GM19239 (cell line): ENCODE data around the gene ZNF26.
"Not testable (repeated sequence)": the region's sequence is repeated elsewhere in the genome, so short reads cannot be mapped to it uniquely, and the experiment has no call there.

Experiments used
- DNase-seq: peaks from one replicate; pipeline ENCODE4 v3.0.0; 2011; ENCODE audit warnings: low spot score; ENCODE audit not compliant: insufficient read length
- FAIRE-seq: peaks from 2 replicates; lab custom pipeline; 2011; peaks lifted over from hg19 to GRCh38; lab: Jason Lieb, UNC

ZNF26 gene, protein sequence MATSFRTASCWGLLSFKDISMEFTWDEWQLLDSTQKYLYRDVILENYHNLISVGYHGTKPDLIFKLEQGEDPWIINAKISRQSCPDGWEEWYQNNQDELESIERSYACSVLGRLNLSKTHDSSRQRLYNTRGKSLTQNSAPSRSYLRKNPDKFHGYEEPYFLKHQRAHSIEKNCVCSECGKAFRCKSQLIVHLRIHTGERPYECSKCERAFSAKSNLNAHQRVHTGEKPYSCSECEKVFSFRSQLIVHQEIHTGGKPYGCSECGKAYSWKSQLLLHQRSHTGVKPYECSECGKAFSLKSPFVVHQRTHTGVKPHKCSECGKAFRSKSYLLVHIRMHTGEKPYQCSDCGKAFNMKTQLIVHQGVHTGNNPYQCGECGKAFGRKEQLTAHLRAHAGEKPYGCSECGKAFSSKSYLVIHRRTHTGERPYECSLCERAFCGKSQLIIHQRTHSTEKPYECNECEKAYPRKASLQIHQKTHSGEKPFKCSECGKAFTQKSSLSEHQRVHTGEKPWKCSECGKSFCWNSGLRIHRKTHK

DNA sequence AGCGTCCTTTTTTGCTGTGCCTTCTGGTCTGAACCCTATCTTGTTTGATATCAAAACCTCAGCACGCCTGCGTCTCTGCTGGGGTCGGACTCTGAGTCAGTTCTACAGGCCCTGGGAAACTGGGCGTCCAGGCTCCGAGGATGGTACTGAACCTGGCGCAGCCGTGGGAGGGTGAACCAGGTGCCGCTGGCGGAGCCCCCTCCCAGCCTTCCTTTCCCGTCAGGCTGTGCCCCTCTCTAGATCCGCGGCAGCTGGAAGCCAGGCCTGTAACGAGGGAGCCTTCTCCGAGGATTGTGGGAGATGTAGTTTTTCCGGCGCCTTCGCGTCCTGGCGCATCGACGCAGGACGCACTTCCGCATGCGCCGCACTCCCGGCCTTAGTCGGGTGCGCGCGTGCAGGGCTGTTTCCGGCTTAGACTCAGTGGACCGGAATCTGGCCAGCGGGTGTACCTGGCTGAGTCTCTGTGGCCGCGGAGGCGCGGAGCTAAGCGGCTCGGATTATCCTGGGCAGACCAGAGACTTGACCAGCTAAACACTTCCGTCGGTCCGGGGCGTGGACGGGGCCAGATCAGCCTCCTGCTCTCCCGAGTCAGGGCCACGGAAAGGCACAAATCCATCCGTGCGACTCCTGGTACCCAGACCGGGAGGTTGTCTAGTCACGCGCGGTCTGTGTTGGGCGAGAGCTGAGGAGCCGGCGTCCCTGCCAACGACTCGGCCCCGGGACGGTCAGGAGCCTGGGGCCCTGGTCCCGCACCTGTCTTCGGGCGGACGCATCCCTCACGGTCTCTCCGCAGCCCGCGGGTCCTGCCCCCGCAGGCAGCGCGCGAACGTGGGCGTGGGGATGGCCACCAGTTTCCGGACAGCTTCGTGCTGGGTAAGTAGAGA, at the start of gene ZNF26:
TSS of gene ZNF26 (plus strand) at position 367 of the 884 bp plus-strand sequence. CDS start at position 841, 474 bp downstream.
- peak; percentile 89 for DNase-seq
- FAIRE-seq, result peak; percentile 94

DNA sequence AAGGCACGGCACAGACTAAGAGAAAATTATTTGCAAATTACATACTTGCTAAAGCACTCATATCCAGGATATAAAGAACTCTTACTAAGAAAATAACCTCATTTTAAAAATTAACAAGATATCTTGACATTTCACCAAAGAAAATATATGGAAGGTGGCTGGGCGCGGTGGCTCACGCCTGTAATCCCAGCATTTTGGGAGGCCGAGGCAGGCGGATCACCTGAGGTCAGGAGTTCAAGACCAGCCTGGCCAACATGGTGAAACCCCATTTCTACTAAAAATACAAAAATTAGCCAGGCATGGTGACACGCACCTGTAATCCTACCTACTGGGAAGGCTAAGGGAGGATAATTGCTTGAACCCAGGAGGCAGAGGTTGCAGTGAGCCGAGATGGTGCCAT, 49.2 kb upstream of the ZNF26 start:
- not testable (repeated sequence) for FAIRE-seq, DNase-seq

DNA sequence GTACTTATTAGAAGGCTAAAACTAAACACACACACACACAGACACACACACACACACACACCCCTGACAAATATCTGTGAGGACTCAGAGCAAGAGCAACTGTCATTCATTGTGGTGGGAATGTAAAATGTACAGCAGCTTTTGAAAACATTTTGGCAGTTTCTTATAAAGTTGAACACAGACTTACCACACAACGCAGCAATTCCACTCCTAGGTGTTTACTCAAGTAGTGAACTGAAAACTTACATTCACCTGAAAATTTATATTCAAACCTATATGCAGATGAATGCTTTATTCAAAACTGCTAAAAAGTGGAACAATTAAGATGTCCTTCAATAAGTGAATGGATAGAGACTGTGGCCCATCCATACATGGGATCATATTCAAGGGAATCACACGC, 48.7 kb upstream of the ZNF26 start:
- no peak for FAIRE-seq

DNA sequence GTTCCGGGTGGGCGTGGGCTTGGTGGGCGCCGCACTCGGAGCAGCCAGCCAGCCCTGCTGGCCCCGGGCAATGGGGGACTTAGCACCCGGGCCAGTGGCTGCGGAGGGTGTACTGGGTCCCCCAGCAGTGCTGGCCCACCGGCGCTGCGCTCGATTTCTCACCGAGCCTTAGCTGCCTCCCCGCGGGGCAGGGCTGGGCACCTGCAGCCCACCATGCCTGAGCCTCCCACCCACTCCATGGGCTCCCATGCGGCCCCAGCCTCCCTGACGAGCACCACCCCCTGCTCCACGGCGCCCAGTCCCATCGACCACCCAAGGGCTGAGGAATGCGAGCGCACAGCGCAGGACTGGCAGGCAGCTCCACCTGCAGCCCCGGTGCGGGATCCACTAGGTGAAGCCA, 47.4 kb upstream of the ZNF26 start:
- not testable (repeated sequence) for DNase-seq, FAIRE-seq

More for the DNA sequence above, 48.7 kb upstream of the ZNF26 start:
- no peak for DNase-seq

DNA sequence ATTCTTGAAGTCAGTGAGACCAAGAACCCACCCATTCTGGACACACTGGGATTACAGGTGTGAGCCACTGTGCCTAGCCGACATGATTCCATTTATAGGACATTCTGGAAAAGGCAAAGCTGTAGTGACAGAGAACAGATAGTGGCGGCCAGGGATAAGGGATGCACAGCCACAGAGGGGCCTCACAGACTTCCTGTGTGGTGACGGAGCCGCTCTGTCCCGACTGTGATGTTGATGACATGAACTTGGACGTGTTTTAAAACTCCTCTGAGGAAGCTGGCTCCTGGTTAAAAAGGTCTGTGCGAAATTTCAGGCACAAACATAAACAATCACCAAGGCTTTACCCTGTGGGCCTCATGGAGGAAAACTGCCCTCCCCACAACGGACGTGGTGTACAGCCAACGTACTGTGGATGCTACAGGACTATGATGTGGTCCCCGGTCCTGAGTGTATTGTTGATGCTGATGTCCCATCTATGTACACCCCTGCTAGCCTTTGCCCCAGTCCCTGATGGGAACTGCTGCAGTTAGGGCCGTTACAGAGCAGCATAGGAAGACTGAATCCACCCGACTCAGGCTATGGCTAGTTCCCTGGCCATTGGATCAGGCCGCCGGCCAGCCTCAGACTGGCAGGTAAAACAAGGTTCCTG, 46.0 kb upstream of the ZNF26 start:
- DNase-seq (no peak), FAIRE-seq (no peak)

DNA sequence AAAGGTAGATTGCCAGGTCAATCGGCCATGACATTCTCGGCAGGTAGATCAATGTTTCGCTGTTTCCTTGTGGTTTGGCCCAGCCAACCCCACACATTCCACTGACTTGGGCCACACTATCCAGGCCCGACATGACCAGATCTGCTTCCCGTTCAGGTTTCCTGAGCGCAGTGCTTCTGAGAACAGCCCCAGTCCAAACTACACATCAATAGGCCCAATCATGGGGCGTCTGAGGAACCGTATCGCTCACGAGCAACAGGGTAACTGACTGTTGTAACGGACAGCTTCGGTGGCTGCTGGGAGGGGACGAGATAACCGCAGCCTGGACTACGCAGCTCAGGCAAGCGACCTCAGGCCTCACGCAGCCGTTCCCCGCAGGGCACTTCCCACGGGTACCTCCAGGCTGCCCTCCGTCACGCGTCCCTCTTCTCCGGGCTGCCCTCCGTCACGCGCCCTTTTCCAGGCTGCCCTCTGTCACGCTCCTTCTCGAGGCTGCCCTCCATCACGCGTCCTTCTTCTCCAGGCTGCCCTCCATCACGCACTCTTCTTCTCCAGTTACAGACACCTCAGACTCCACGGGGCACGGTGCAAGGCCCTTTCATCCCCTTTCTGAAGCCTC, 44.7 kb upstream of the ZNF26 start:
- no peak for DNase-seq
- FAIRE-seq, result no peak

DNA sequence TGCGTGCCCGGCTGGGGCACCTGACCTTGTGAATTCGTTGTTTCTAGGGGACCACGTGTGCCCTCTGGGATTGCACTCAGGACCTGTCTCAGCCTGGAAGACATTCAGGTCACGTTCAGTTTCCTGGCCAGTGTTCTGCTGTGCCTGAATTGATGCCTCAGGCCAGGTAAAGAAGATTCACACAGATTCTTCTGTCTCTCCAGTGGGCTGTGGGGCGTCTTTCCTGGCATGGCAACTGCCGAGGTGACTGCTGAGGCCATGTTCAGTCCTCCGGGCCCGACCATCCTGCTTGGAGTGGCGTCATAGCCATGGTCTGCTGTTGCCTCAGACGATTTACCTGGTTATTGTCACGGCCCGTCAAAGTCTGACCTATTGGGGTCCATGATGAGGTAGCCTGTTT, 43.6 kb upstream of the ZNF26 start:
- no peak for FAIRE-seq
- DNase-seq, result no peak

DNA sequence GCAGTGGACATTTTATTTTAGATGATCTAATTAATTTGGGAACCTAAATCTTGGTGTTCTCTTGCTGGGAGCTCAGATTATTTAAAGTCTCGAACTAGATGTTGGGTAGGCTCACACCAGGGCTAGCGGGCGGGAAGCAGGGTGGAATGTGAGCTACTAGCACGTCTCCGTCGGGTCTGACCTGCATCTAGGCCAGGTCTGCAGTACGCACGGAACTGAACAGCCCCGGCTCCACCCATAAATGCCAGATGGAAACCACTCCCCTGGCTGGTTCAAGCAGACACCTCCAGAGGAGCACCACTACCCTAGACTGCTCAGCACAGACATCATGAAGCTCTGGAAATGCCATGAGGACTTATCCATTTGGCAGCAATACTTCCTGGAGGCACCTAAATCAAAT, 40.4 kb upstream of the ZNF26 start:
- FAIRE-seq, result no peak
- no peak for DNase-seq

DNA sequence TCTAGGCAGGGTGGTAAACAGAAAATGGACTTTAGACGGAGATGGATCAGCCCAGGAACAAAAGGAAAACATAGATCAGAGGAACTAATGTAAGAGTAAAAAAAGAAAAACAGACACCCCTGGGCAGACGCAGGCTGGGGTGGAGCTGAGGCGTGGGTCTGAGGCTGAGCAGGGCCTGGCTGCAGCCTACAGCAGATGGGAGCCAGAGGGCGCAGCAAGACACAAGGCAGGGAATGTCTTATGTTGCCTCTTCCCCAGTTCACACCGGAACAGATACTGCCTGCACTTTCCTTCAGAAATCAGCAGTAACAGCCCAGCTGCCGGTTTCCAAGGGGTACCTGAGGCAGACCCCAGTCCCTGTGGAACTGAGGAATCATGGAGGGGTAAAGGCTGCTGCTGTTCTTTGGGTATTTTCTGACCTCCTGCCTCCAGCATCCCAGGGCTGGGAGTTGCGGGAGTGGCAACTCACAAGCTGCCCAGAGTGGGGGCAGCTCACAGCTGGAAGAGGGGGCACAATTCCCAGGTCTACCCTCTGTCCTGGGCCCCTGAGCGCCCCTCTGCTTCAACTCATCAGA, 39.8 kb upstream of the ZNF26 start:
- DNase-seq, result no peak
- FAIRE-seq, result no peak

DNA sequence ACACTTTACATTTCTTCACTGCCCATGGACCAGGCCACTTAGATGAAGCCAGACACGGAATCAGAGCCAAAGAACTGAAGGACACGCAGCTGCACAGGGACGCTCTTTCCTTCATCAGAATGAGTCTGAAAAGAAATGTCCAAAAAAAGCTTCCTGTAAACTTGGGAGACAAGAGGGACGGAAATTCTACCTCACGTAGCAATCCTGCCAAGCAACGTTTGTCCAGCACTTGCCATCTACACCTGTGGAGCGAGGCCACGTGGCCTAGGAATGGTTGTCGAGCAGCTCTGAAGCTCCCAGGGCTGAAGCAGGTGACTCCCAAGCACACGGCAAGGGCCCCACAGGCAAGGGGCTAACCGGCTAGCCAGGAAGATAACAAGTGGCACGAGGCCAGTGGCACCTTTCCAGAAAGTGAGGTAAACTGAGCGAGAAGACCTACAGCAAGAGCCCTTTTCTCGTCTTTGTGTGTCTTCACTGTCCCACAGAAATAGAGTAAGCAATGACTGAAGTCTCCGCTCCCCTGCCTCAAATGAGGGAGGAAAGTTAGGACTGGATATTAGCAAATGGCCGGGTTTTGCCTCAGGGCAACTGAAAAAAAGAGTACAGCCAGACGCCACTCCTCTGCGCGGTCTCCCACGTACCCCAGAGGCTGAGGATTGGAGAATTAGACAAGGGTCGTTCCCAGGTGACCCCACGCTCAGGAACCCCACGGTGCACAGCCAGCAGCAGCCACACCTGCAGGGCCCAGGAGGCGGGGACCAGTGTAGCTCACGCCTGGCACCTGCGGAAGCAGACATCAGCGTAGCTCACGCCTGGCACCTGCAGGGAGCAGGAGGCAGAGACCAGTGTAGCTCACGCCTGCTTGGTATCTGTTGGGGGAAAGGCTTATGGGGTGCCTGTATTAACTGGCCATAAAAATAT, 37.8 kb upstream of the ZNF26 start:
- no peak for FAIRE-seq
- no peak for DNase-seq

DNA sequence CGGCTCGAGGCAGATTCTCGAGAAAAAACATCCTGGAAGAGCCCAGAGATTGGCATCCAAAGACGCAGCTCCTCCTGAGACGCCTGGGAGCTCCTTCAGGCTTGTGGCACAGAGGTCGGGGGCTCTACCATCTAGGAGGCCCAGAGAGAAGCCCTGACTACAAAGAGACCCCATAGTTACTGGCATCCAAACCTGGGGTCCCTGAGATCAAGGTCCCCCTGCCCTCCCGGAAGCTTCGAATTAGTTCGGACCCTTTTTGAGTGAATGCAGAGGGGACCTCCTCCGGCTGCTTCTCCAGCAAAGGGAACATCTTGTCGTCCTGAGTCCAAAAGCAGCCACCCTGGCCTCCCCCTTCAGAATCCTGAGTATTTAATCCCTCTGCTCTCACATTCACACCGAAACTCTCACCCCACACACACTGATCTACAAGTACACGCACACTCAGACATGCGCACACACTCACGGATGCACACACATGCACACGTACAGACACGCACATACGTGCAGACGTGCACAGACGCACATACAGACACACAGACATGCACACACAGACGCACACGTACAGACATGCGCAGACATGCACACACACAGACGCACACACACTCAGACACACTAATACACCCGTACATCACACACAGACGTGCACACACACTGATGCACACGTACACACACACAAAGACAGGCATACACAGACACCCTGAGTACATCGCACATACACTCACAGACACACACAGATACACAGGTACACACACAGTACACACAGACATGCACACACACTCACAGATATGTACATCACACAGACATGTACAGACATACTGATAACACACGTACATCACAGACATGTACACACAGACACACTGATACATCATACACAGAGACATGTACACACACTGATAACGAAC, 36.0 kb upstream of the ZNF26 start:
- no peak for FAIRE-seq
- no peak for DNase-seq

DNA sequence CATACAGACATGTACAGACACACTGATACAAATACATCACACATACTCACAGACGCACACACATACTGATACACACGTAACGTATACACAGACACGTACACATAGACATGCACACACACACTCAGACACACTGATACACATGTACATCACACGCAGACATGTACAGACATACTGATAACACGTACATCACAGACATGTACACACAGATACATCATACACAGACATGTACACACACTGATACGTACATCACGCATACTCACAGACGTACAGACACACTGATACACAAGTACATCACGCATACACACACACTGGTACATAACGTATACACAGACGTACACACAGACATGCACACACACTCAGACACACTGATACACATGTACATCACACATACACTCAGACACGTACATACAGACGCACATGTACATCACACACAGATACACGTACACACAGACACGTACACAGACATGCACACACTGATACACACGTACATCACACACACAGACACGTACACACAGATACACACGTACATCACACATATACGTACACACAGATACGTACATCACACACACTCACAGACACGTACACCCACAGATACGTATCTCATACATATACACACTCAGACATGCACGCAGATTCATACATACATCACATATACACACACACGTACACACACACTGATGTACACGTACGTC, 35.2 kb upstream of the ZNF26 start:
- DNase-seq (no peak), FAIRE-seq (no peak)

DNA sequence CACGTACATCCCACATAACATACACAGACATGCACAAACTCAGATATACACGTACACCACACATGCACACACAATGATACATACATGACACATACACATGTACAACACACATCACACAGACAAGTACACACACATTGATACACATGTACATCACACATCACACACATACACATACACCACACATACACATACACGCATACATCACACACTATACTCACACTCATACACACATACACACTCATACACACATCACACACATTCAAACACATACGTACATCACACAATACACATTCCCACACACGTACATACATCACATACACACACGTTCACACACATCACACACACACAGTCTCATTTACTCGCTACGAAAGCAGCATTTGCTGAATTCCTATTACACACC, 34.5 kb upstream of the ZNF26 start:
- DNase-seq, result no peak
- FAIRE-seq, result no peak

DNA sequence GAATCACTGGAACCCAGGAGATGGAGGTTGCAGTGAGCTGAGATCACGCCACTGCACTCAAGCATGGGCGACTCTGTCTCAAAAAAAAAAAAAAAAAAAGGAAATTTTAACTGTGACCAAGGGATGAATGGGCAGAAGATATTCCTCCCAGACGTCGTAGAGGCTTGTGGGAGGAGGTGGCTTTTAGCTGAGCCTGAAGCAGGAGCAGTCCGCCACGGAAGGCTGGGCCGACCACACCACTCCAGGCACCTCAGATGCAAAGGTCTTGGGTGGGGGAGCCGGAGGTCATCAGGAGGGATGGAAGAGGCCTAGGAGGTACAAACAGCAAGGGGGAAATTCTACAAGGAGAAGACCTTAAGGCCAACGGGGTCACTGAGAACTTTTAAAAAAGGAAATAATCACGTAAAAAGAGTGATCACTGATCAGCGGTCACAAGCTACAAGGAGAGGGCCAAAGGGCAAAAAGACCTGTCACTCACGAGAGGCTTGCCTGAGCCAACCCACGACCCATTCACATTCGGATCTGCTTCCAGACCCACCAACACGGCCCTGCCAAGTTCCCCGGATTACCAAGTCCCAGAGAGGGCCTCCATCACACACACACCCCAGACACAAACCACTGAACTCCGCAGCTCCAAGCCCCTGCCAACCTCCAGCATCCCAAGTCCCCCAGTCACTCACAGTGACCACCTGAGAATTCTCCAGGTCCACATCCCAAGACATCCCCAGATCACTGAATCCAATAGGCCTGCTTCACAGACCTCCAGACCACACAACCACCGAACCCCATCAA, 33.6 kb upstream of the ZNF26 start:
- DNase-seq (no peak), FAIRE-seq (no peak)

DNA sequence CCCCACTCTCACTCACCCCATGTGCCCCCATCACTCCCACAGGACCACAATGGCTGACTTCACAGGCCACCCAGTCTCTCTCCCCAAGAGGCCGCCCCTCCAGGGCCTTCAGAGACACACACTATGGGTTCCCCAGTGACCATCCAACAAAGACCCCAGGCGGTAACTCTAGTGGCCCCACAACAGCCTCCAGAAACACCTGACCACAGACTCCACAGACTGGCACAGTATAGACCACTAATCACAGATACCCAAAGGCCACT, 33.1 kb upstream of the ZNF26 start:
- no peak for FAIRE-seq
- DNase-seq, result no peak

DNA sequence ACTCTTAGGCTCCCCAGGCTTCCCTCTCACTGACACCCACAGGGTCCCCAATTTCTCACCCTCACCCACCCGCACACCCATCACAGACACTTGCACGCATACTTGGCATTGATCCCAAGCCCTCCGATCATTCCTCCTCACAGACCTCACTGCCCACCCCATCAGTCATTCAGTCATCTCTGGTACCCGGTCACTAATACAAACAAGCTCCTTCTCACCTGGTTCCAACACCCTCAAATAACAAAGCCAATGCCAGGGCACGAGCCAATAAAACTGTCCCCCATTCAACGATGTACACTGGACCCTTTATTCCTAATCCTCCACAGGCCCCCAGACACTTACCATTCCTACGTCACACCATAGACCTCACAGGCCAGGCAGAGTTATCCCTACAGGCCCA, 32.4 kb upstream of the ZNF26 start:
- no peak for DNase-seq
- FAIRE-seq, result no peak
